LHCN-M2 (cell line): ENCODE measurements around the gene CRIP3. TPM values are rescaled to one million over a fixed set of nuclear protein-coding genes. Genes with fewer than 3 reads are reported as not detected.
"Not testable (repeated sequence)": the region's sequence is repeated elsewhere in the genome, so short reads cannot be mapped to it uniquely, and the experiment has no call there.

ENCODE experiments used
- DNase-seq: peaks from one replicate; pipeline ENCODE4 v3.0.0-alpha.2; 2012; ENCODE audit warnings: low read depth
- total RNA-seq: library from RNA; depleted of rRNA; stranded (reverse); fragments of >200 nt; gene quantifications from 2 replicates; pipeline ENCODE4 v1.2.3, GENCODE V29; 2014

Gene CRIP3
- total RNA-seq, 1 experiment from 2014 or later: not detected

- no peak for DNase-seq
Measured at GRCh38 chr6:43307451-43308100, 1.1 kb downstream of the CRIP3 start.

- no peak for DNase-seq
Measured at GRCh38 chr6:43306086-43306485, 2.5 kb downstream of the CRIP3 start.

- DNase-seq: no peak
Measured at GRCh38 chr6:43304882-43305281, 3.7 kb downstream of the CRIP3 start.

- no peak for DNase-seq
Measured at GRCh38 chr6:43304361-43304760, 4.3 kb downstream of the CRIP3 start.

GRCh38 chr6:43303751-43304331 lies 4.8 kb downstream of the CRIP3 start:
- DNase-seq: no peak

GRCh38 chr6:43303006-43303405 lies 5.6 kb downstream of the CRIP3 start:
- not testable (repeated sequence) for DNase-seq

- DNase-seq: no peak
Measured at GRCh38 chr6:43302126-43302525, 6.5 kb downstream of the CRIP3 start.

- no peak for DNase-seq
Measured at GRCh38 chr6:43301081-43301870, 7.3 kb downstream of the CRIP3 start.

- no peak for DNase-seq
Measured at GRCh38 chr6:43299338-43300293, 9.0 kb downstream of the CRIP3 start.

- DNase-seq: no peak
Measured at GRCh38 chr6:43298565-43299337, 9.9 kb downstream of the CRIP3 start.

GRCh38 chr6:43297644-43298564 lies 10.7 kb downstream of the CRIP3 start, which contains the start of gene SLC22A7:
Gene SLC22A7 (plus strand): TSS chr6:43298260. CDS start chr6:43298359, 99 bp downstream.
- no peak for DNase-seq

GRCh38 chr6:43296780-43297497 lies 11.7 kb downstream of the CRIP3 start:
- DNase-seq: no peak

GRCh38 chr6:43295456-43295855 lies 13.2 kb downstream of the CRIP3 start:
- no peak for DNase-seq

GRCh38 chr6:43294536-43294935 lies 14.1 kb downstream of the CRIP3 start:
- no peak for DNase-seq

- DNase-seq: no peak
Measured at GRCh38 chr6:43293698-43294097, 14.9 kb downstream of the CRIP3 start.

- DNase-seq: no peak
Measured at GRCh38 chr6:43292763-43293318, 15.8 kb downstream of the CRIP3 start.

GRCh38 chr6:43292341-43292740 lies 16.3 kb downstream of the CRIP3 start:
- DNase-seq: no peak

- DNase-seq: no peak
Measured at GRCh38 chr6:43291708-43292107, 16.9 kb downstream of the CRIP3 start.
